Esophagus squamous epithelium (tissue), 5 donors: ENCODE results near the gene OR6F1. TPM values are rescaled to one million over a fixed set of nuclear protein-coding genes. Genes with fewer than 3 reads are reported as not detected.
"Not testable (repeated sequence)": the region's sequence is repeated elsewhere in the genome, so short reads cannot be mapped to it uniquely, and the experiment has no call there.

Source experiments
- DNase-seq: peaks from one replicate; lab custom pipeline; 2025; lab: John Stamatoyannopoulos, UW
- H3K27ac ChIP-seq, 4 donors: fragments of 200-600 bp; sonication (generic); one replicate each; pipeline ENCODE4 v1.5.1; 2016 to 2019; ENCODE audit warnings: mild to moderate bottlenecking in 1 of 4
- H3K27me3 ChIP-seq, 4 donors: fragments of 200-600 bp; sonication (generic); 1 replicate in 3 of 4; 2 replicates in 1 of 4; pipeline versions ENCODE4 v1.5.1 to v1.6.0; 2017 to 2021; ENCODE audit warnings: antibody characterized with exemption in 1 of 4
- H3K36me3 ChIP-seq, 3 donors: fragments of 200-600 bp; sonication (generic); one replicate each; pipeline ENCODE4 v1.5.1; 2016 to 2019
- H3K4me1 ChIP-seq, 3 donors: fragments of 200-600 bp; sonication (generic); one replicate each; pipeline ENCODE4 v1.5.1; 2017 to 2019
- H3K4me3 ChIP-seq, 4 donors: fragments of 200-600 bp; sonication (generic); 1 replicate in 3 of 4; 2 replicates in 1 of 4; pipeline ENCODE4 v1.5.1; 2016 to 2019; ENCODE audit warnings: mild to moderate bottlenecking in 2 of 4, moderate library complexity in 1 of 4
- H3K9me3 ChIP-seq, 3 donors: fragments of 200-600 bp; sonication (generic); one replicate each; pipeline ENCODE4 v1.5.1; 2016 to 2019
- POLR2A ChIP-seq, 4 donors: fragments of 450-650 bp; IDR thresholded peaks; one replicate each; pipeline ENCODE4 v1.6.1; 2017; ENCODE audit warnings: antibody characterized with exemption in 4 of 4, mild to moderate bottlenecking in 4 of 4, moderate library complexity in 3 of 4
- WGBS, 2 donors: methylation state at CpG; one replicate each; pipeline ENCODE4 v1.1.5; 2018; 5-methylcytosine and 5-hydroxymethylcytosine counted together
- intact Hi-C: fragments of 100-400 bp; cut with DNase I; formaldehyde crosslinking; loops from one replicate; pipeline ENCODE4 v1.15.0; 2022
- total RNA-seq, 4 donors: library from RNA; depleted of rRNA; stranded (reverse); fragments of >200 nt; gene quantifications; one replicate each; pipeline ENCODE4 v1.1.0, GENCODE V29; 2016
- TF ChIP-seq, protein P1 (sequence below), 6 experiments: fragments of 450-650 bp in 4 of 6; fragments of 200-600 bp in 2 of 6; sonication (generic) in 2 of 6; IDR thresholded peaks; one replicate each; pipeline ENCODE4 v1.5.1; 2016 to 2019; ENCODE audit warnings: antibody characterized with exemption in 6 of 6, mild to moderate bottlenecking in 4 of 6, moderate library complexity in 4 of 6
- donor health status: DM: yes; HTN: yes; CAD: no.

OR6F1 gene
- total RNA-seq, 4 donors from 2014 or later = not detected

DNA sequence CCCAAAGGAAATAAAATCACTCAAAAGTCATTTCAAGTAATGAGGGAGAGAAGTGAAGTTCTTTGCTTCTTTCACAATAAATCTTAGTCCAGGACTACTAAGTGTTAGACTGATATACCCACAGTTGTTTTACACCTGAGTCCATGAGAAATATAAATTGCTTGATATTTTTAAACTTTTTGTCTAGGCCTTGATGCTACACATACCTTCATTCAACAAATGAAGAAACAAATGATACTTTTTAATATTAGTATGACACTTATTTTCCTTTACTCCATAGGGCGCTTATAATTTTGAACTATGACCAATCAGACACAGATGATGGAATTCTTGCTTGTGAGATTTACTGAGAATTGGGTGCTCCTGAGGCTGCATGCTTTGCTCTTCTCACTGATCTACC lies 21.9 kb upstream of the OR6F1 start, which contains the start of gene OR14K1:
Gene OR14K1 (plus strand): TSS at position 301 of the 400 bp plus-strand sequence. CDS start 0 bp downstream, at position 301.
- intact Hi-C loops = no loop called here
- Histone ChIP-seq H3K4me3 (no peak within 1 kb of the TSS), H3K27me3 (no peaks in the 10 kb centered on the region), H3K9me3 (no peaks in the 10 kb centered on the region), H3K36me3 (no peaks in the 10 kb centered on the region), H3K4me1 (no peaks in the 10 kb centered on the region), H3K27ac (no peak within 1 kb of the TSS)
- 80 to 96% methylated on average over 1 of the region's 1 CpG for WGBS, 2 donors
- no peak for DNase-seq
- TF ChIP-seq, protein P1, sequence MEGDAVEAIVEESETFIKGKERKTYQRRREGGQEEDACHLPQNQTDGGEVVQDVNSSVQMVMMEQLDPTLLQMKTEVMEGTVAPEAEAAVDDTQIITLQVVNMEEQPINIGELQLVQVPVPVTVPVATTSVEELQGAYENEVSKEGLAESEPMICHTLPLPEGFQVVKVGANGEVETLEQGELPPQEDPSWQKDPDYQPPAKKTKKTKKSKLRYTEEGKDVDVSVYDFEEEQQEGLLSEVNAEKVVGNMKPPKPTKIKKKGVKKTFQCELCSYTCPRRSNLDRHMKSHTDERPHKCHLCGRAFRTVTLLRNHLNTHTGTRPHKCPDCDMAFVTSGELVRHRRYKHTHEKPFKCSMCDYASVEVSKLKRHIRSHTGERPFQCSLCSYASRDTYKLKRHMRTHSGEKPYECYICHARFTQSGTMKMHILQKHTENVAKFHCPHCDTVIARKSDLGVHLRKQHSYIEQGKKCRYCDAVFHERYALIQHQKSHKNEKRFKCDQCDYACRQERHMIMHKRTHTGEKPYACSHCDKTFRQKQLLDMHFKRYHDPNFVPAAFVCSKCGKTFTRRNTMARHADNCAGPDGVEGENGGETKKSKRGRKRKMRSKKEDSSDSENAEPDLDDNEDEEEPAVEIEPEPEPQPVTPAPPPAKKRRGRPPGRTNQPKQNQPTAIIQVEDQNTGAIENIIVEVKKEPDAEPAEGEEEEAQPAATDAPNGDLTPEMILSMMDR (IDR thresholded peaks at IDR 0.05) = no peak
- TF ChIP-seq POLR2A (IDR thresholded peaks at IDR 0.05) = no peak

DNA sequence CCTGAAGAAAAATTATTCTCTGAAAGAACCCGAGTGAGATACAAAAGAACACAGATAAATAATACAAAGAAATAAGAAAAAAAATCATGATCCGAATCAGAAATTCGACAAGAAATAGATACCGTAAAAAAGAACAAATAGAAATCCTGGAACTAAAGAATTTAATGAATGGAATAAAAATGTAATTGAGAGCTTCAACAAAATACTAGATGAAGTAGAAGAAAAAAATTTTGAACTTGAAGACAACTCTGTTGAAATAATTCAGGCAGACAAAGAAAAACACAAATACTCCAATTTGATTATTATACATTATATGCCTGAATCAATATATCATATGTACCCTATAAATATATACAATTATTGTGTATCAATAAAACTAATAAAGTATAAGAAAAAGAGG lies 4.8 kb upstream of the OR6F1 start:
- DNase-seq = no peak
- Histone ChIP-seq H3K4me1 (no peaks in the 10 kb centered on the region), H3K9me3 (peaks cover 0 to 9% (median 0%) of the 10 kb centered on the region in 3 donors), H3K27me3 (no peaks in the 10 kb centered on the region), H3K4me3 (no peak overlapping the region), H3K27ac (no peak overlapping the region), H3K36me3 (no peaks in the 10 kb centered on the region)
- intact Hi-C loops = no loop called here
- 83 to 93% methylated on average over 4 of the region's 4 CpGs for WGBS, 2 donors
- TF ChIP-seq POLR2A (IDR thresholded peaks at IDR 0.05) = no peak
- TF ChIP-seq, protein P1 (IDR thresholded peaks at IDR 0.05) = no peak

DNA sequence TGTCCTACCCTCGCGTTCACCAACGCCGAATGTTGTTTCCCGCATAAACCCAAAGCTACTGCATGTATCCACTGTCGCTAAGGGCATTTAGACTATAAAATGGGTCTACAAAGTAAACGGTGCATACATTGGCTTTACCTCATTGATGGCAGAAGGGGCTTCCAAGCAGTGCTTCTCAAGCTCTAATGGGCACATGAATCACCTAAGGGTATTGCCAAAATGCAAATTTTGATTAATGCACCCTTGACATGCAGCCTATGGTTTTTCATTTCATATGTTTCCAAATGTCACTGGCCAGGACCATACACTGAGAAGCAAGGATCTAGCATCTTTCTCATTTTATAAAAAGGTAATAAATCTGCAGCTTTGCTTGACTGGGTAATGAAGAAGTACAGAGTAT lies 2.7 kb downstream of the OR6F1 start:
- intact Hi-C loops = no loop called here
- Histone ChIP-seq H3K27ac (no peak overlapping the region), H3K27me3 (no peaks in the 10 kb centered on the region), H3K4me3 (no peak overlapping the region), H3K36me3 (no peaks in the 10 kb centered on the region), H3K9me3 (peaks cover 0 to 7% (median 0%) of the 10 kb centered on the region in 3 donors), H3K4me1 (no peaks in the 10 kb centered on the region)
- no peak for DNase-seq
- TF ChIP-seq POLR2A (IDR thresholded peaks at IDR 0.05) = no peak
- TF ChIP-seq, protein P1 (IDR thresholded peaks at IDR 0.05) = no peak
- WGBS, 2 donors = 91 to 93% methylated on average over 7 of the region's 7 CpGs

DNA sequence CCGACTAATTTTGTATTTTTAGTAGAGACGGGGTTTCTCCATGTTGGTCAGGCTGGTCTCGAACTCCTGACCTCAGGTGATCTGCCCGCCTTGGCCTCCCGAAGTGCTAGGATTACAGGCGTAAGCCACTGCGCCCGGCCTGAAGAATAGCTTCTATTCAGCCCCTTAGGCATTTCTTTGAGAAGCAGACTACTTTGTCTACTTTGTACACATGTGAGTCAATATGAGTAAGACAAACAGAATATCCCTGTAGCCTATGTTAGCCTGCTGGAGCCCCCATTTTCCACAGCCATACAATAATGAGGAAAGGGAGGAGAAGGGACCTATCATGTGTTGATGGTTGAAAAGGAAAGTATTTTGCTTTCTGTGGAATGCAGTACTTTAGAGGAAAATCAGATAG lies 5.8 kb downstream of the OR6F1 start:
- H3K36me3 ChIP-seq, intact Hi-C loops, DNase-seq, H3K27me3 ChIP-seq, H3K27ac ChIP-seq, H3K4me3 ChIP-seq, H3K4me1 ChIP-seq: not testable (repeated sequence)
- H3K9me3 ChIP-seq = peaks cover 0 to 18% (median 0%) of the 10 kb centered on the region in 3 donors
- WGBS, 2 donors = 76 to 92% methylated on average over 7 to 8 of the region's 8 CpGs

DNA sequence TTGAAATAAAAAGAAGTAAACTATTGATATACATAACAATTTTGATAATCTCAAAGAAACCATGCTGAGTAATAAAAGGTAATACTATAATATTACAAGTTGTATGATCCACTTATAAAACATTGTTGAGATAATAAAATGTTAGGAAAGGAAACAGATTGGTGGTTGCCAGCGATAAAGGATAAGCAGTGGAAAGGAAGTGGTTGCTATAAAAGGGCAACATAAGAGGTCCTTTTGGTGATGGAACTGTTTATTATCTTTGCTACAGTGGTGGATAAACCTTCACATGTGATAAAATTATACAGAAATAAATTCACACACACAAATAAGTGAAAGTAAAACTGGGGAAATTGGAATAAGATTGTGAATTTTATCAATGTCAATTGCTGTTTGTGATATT lies 15.1 kb downstream of the OR6F1 start:
- Histone ChIP-seq H3K9me3 (peaks cover 0 to 13% (median 0%) of the 10 kb centered on the region in 3 donors), H3K4me1 (no peaks in the 10 kb centered on the region), H3K36me3 (no peaks in the 10 kb centered on the region), H3K27me3 (no peaks in the 10 kb centered on the region), H3K4me3 (no peak overlapping the region), H3K27ac (no peak overlapping the region)
- intact Hi-C loops = no loop called here
- WGBS, 2 donors = 46 to 59% methylated on average over 1 of the region's 1 CpG
- TF ChIP-seq, protein P1 (IDR thresholded peaks at IDR 0.05) = no peak
- TF ChIP-seq POLR2A (IDR thresholded peaks at IDR 0.05) = no peak
- DNase-seq = no peak
